AG20443 (cell line): Measurements from ENCODE around the gene PHKA2.
"Not testable (repeated sequence)": the region's sequence is repeated elsewhere in the genome, so short reads cannot be mapped to it uniquely, and the experiment has no call there.

Experiments used
- DNase-seq: peaks from one replicate; pipeline ENCODE4 v3.0.0; 2012; ENCODE audit warnings: low spot score, mixed read lengths

PHKA2 gene

GRCh38 chrX:18864390-18864920 lies 119.5 kb downstream of the PHKA2 start:
- no peak for DNase-seq

- no peak for DNase-seq
Measured at GRCh38 chrX:18861511-18861910, 122.4 kb downstream of the PHKA2 start.

GRCh38 chrX:18856645-18856997 lies 127.3 kb downstream of the PHKA2 start:
- DNase-seq: no peak

GRCh38 chrX:18855919-18856644 lies 127.8 kb downstream of the PHKA2 start:
- DNase-seq: no peak

GRCh38 chrX:18847901-18848300 lies 136.0 kb downstream of the PHKA2 start:
- not testable (repeated sequence) for DNase-seq
